GM12891 (cell line): ENCODE measurements around the gene TPCN2.

Source experiments
- DNase-seq: peaks from one replicate; pipeline ENCODE4 v3.0.0; 2011; ENCODE audit warnings: low spot score; ENCODE audit not compliant: insufficient read length
- FAIRE-seq: peaks from 2 replicates; lab custom pipeline; 2011; peaks lifted over from hg19 to GRCh38; lab: Jason Lieb, UNC
- PAX5 ChIP-seq: IDR thresholded peaks from 2 replicates; pipeline ENCODE4 v1.6.1; 2011; ENCODE audit warnings: low read length, moderate library complexity, mild to moderate bottlenecking; ENCODE audit not compliant: insufficient read depth, severe bottlenecking
- POLR2A ChIP-seq: IDR thresholded peaks from 2 replicates; pipeline ENCODE4 v1.6.1; 2011; ENCODE audit warnings: low read depth, low read length, control low read depth
- POLR2AphosphoS5 ChIP-seq: IDR thresholded peaks from 2 replicates; pipeline ENCODE4 v1.6.1; 2011; ENCODE audit warnings: low read depth, low read length, control low read depth
- POU2F2 ChIP-seq: IDR thresholded peaks from 2 replicates; pipeline ENCODE4 v1.6.1; 2011; ENCODE audit warnings: low read depth, mild to moderate bottlenecking, control low read depth, low read length, moderate library complexity
- SPI1 ChIP-seq: IDR thresholded peaks from 2 replicates; pipeline ENCODE4 v1.6.1; 2011; ENCODE audit warnings: low read depth, low read length, control low read depth
- TAF1 ChIP-seq: IDR thresholded peaks from 2 replicates; pipeline ENCODE4 v1.6.1; 2011; ENCODE audit warnings: low read depth, low read length, control low read depth

The TPCN2 gene

GRCh38 chr11:69127081-69127850 lies 78.5 kb downstream of the TPCN2 start:
- no peak for TF ChIP-seq PAX5
- TF ChIP-seq POLR2AphosphoS5 = no peak
- TF ChIP-seq POLR2A = no peak
- TF ChIP-seq POU2F2 = no peak
- no peak for TF ChIP-seq TAF1
- TF ChIP-seq SPI1 = no peak
- DNase-seq (no peak), FAIRE-seq (no peak)

DNA sequence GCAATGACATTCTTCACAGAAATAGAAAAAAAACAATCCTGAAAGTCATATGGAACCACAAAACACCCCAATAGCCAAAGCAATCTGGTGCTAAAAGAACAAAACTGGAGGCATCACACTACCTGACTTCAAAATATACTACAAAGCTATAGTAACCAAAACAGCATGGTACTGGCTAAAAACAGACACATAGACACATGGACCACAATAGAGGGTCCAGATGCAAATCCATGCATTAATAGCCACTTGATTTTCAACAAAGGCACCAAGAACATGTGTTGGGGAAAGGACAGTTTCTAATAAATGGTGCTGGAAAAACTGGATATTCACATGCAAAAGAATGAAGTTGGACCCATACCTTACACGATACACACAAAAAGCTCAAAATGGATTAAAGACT lies 79.2 kb downstream of the TPCN2 start:
- DNase-seq = no peak
- no peak for TF ChIP-seq PAX5
- no peak for FAIRE-seq

- DNase-seq = no peak
- FAIRE-seq = no peak
- TF ChIP-seq PAX5 (no peak), POLR2AphosphoS5 (no peak), TAF1 (no peak), POLR2A (no peak)
Observed at GRCh38 chr11:69129053-69129452, 80.3 kb downstream of the TPCN2 start.

DNA sequence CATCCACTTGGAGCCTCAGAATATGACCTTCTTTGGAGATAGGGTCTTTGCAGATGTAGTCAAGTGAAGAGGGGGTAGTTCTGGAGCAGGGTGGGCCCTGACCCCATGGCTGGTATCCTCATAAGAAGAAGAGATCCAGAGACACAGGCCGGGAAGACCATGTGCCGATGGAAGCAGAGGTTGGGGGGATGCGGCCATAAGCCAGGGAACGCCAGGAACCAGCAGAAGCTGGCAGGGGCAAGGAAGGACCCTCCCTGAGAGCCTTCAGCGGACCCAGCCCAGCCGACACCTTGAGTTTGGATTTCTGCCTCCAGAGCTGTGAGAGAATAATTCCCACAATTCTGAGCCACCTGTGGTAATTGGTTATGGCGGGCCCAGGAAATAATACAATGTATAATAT lies 80.9 kb downstream of the TPCN2 start:
- FAIRE-seq = no peak
- TF ChIP-seq POLR2A = no peak
- no peak for TF ChIP-seq TAF1
- no peak for TF ChIP-seq SPI1
- TF ChIP-seq POLR2AphosphoS5 = no peak
- no peak for TF ChIP-seq PAX5
- TF ChIP-seq POU2F2 = no peak
- DNase-seq = no peak

DNA sequence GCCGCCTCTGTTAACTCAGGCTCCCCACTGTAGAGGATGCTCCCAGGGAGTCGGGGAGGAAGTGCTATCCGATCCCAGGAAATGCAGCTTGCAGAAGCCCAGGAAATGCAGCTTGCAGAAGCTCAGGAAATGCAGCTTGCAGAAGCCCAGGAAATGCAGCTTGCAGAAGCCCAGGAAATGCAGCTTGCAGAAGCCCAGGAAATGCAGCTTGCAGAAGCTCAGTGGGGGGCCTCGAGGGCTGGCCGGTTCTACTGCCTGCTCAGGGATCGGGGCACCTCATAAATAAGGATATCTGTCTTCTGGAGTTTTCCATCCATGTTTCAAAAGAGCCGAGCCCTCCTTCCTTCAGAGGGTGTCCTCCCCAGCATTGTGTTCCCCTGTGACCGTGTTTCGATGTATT lies 81.9 kb downstream of the TPCN2 start:
- FAIRE-seq (no peak), DNase-seq (no peak)
- TF ChIP-seq SPI1 (no peak), TAF1 (no peak), POLR2A (no peak), POU2F2 (no peak), PAX5 (no peak), POLR2AphosphoS5 (no peak)

GRCh38 chr11:69131121-69131566 lies 82.4 kb downstream of the TPCN2 start:
- DNase-seq (no peak), FAIRE-seq (no peak)
- TF ChIP-seq POLR2AphosphoS5 (no peak), POU2F2 (no peak), PAX5 (no peak), TAF1 (no peak), SPI1 (no peak), POLR2A (no peak)

GRCh38 chr11:69131644-69132300 lies 83.0 kb downstream of the TPCN2 start:
- DNase-seq (no peak), FAIRE-seq (no peak)
- TF ChIP-seq POLR2AphosphoS5 (no peak), SPI1 (no peak), TAF1 (no peak), POU2F2 (no peak), PAX5 (no peak), POLR2A (no peak)

DNA sequence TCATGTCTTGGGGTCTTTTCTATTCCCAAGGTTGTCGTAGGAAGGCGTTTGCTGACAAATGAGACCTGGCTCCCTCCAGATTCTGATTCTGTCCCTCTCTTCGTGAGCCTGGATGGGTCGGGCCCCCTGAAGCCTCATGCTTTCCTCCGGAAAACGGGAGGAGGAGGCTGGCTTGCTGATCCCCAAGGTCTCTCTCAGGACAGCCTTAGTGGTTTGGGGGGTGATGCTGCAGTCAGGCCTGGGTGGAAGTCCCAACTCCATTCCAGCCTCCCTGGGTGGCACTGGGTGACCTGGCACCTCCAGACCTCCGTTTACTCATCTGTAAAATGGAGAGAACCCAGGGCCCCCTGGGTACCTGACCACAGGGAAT lies 83.6 kb downstream of the TPCN2 start:
- DNase-seq = no peak
- no peak for TF ChIP-seq PAX5
- no peak for TF ChIP-seq TAF1
- no peak for TF ChIP-seq SPI1
- TF ChIP-seq POLR2AphosphoS5 = no peak
- TF ChIP-seq POLR2A = no peak
- no peak for TF ChIP-seq POU2F2
- FAIRE-seq = no peak

DNA sequence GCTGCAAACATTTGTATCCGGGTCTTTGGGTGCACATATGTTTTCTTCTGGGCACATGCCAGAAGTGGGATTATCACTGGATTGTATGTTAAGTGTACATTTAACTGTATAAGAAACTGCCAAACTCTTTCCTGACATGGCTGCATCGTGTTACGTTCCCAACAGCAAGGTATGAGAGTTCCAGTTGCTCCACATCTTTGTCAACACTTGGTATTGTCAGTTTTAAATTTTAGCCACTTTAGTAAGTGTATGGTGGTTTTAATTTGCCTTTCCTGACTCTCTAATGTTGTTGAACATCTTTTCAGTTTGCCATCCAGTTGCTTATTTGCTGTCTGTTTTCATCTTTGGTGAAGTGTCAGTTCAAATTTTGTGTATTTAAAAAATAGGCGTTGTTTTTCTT lies 84.5 kb downstream of the TPCN2 start:
- DNase-seq = no peak
- TF ChIP-seq POLR2A = no peak
- TF ChIP-seq POU2F2 = no peak
- TF ChIP-seq TAF1 = no peak
- TF ChIP-seq SPI1 = no peak
- no peak for TF ChIP-seq PAX5
- TF ChIP-seq POLR2AphosphoS5 = no peak
- no peak for FAIRE-seq
